ENCODE measurements around the gene APCDD1L.

GRCh38 chr20:58543274-58543673, 28.1 kb upstream of the APCDD1L start:
- TF ChIP-seq, protein P1, sequence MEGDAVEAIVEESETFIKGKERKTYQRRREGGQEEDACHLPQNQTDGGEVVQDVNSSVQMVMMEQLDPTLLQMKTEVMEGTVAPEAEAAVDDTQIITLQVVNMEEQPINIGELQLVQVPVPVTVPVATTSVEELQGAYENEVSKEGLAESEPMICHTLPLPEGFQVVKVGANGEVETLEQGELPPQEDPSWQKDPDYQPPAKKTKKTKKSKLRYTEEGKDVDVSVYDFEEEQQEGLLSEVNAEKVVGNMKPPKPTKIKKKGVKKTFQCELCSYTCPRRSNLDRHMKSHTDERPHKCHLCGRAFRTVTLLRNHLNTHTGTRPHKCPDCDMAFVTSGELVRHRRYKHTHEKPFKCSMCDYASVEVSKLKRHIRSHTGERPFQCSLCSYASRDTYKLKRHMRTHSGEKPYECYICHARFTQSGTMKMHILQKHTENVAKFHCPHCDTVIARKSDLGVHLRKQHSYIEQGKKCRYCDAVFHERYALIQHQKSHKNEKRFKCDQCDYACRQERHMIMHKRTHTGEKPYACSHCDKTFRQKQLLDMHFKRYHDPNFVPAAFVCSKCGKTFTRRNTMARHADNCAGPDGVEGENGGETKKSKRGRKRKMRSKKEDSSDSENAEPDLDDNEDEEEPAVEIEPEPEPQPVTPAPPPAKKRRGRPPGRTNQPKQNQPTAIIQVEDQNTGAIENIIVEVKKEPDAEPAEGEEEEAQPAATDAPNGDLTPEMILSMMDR (IDR thresholded peaks at IDR 0.05) = no peak
- no peak for TF ChIP-seq POLR2A (IDR thresholded peaks at IDR 0.05)

Data from Peyer's patch (tissue), 4 donors.